A204.1 (cell line): ENCODE data around the gene ARHGAP5.
"Not testable (repeated sequence)": the region's sequence is repeated elsewhere in the genome, so short reads cannot be mapped to it uniquely, and the experiment has no call there.

Source experiments
- FAIRE-seq: peaks from 2 replicates; lab custom pipeline; 2012; peaks lifted over from hg19 to GRCh38; lab: Jason Lieb, UNC

ARHGAP5 gene

GRCh38 chr14:32121536-32121935, 44.4 kb downstream of the ARHGAP5 start:
- no peak for FAIRE-seq

DNA sequence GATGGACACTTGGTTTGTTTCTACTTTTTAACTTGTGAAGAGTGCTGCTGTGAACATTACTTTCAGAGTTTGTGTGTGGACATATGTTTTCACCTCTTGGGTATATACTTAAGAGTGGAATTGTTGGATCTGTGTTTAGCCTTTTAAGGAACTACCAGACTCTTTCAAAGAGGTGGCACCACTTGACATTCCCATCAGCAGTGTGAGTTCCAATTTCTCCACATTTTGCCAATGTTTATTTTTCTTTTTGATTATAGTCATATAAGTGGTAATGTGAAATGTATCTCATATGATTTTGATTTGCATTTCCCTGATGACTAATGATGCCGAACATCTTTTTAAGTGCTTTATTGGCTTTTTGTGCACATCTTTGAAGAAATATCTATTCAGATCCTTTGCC, 44.8 kb downstream of the ARHGAP5 start:
- FAIRE-seq, result no peak

DNA sequence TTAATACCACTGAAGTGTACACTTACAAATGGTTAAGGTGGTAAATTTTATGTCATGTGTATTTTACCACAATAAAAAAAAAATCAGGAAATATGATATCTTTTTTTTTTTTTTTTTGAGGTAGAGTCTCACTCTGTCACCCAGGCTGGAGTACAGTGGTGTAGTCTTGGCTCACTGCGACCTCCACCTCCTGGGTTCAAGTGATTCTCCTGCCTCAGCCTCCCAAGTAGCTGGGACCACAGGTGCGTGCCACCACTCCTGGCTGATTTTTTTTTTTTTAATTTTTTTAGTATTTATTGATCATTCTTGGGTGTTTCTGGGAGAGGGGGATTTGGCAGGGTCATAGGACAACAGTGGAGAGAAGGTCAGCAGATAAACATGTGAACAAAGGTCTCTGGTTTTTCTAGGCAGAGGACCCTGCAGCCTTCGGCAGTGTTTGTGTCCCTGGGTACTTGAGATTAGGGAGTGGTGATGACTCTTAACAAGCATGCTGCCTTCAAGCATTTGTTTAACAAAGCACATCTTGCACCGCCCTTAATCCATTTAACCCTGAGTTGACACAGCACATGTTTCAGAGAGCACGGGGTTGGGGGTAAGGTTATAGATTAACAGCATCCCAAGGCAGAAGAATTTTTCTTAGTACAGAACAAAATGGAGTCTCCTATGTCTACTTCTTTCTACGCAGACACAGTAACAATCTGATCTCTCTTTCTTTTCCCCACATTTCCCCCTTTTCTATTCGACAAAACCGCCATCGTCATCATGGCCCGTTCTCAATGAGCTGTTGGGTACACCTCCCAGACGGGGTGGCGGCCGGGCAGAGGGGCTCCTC, 50.0 kb downstream of the ARHGAP5 start:
- FAIRE-seq, result not testable (repeated sequence)

DNA sequence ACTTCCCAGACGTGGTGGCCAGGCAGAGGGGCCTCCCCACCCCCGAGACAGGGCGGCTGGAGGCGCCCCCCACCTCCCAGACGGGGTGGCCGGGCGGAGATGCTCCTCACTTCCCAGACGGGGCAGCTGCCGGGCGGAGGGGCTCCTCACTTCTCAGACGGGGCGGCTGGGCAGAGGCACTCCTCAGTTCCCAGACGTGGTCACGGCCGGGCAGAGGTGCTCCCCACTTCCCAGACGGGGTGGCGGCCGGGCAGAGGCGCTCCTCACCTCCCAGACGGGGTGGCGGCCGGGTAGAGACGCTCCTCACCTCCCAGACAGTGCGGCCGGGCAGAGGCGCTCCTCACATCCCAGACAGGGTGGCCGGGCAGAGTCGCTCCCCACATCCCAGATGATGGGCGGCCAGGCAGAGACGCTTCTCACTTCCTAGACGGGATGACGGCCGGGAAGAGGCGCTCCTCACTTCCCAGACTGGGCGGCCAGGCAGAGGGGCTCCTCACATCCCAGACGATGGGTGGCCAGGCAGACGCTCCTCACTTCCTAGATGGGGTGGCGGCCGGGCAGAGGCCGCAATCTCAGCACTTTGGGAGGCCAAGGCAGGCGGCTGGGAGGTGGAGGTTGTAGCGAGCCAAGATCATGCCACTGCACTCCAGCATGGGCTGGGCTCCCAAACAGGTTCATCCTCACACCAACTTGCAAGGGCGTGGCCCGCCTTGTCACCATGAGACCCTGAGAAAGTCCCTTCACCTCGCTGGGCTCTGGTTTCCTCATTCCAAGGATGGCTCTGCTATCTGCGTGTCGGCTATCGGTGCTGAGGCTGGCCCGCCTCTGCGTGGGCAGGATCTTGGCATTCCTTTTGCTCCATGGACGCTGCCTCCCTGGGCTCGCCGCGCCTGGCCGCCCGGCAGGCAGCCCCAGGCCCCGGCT, 50.9 kb downstream of the ARHGAP5 start:
- FAIRE-seq, result not testable (repeated sequence)

GRCh38 chr14:32128703-32129102, 51.6 kb downstream of the ARHGAP5 start:
- no peak for FAIRE-seq

GRCh38 chr14:32129124-32129523, 52.0 kb downstream of the ARHGAP5 start:
- FAIRE-seq, result no peak

DNA sequence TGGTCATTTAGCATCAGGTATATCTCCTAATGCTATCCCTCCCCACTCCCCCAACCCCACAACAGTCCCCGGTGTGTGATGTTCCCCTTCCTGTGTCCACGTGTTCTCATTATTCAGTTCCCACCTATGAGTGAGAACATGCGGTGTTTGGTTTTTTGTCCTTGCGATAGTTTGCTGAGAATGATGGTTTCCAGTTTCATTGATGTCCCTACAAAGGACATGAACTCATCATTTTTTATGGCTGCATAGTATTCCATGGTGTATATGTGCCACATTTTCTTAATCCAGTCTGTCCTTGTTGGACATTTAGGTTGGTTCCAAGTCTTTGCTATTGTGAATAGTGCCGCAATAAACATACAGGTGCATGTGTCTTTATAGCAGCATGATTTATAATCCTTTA, 54.6 kb downstream of the ARHGAP5 start:
- FAIRE-seq, result not testable (repeated sequence)

DNA sequence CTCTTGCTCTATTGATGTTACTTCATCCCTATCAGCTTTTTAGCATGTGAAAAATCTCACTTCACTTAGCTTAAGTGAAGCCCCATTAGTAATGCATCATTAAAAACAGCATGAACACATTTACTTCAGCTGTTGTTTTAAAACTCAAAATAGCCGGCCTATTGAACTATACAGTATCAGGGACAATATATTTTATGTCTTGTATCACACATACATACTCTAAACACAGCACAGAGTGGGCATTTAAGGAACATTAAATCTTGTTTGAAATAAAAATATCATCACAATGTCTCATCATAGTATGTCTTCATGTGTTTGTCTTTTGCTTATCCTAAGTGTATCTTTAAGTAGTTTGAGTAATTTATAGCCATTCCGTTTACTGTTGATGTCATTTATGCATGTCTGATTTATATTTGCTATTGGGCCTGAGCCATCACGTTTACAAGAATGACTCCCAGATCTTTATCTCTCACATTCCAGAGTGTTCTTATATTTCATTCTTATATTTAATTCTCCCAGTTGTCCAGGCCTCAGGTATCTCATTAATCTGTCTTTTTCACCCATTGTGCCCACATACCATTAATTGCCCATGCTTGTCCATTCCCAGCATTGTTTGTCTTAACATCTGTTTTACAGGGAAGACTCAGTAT, 57.5 kb downstream of the ARHGAP5 start:
- no peak for FAIRE-seq

DNA sequence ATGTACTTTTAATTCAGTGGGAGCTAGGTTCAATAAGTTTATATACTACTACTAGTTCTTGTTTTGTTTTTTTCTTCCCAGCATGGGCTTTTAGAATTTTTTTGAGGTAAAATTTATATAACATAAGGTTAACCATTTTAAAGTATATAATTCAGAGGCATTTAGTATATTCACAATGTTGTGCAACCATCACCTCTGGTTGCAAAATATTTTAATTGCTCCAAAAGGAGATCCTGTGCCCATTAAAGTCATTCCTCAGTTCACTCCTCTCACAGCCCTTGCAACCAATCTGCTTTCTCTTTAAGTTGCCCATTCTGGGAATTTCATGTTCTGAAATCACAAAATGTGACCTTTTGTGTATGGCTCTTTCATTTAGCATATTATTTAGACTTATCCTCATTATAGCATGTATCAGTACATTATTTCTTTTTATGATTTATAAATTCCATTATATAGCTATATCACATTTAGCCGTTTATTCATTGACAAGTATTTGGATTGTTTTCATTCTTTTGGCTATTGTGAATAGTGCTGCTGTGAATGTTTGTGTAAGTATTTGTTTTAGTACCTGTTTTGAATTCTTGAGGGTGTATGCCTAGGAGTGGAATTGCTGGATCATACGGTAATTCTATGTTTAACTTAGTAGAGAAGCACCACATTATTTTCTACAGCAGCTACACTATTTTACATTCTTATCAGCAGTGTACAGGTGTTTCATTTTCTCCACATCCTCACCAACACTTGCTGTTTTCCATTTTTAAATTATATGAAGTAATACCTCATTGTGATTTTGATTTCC, 59.1 kb downstream of the ARHGAP5 start:
- no peak for FAIRE-seq

DNA sequence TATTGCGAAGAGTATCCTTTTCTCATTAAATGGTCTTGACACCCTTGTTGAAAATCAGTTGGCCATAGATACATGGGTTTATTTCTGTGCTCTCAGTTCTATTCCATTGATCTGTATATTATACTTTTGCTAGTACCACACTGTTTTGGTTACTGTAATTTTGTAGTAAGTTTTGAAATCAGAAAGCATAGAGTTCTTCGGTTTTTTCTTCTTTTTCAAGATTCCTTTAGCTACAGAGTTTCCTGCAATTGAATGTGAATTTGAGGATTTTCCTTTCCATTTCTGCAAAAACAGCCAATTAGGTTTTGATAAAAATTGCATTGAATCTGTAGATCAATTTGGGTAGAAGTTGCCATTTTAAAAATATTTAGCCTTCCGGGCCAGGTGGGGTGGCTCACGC, 60.2 kb downstream of the ARHGAP5 start:
- no peak for FAIRE-seq

GRCh38 chr14:32137892-32138291, 60.8 kb downstream of the ARHGAP5 start:
- no peak for FAIRE-seq

DNA sequence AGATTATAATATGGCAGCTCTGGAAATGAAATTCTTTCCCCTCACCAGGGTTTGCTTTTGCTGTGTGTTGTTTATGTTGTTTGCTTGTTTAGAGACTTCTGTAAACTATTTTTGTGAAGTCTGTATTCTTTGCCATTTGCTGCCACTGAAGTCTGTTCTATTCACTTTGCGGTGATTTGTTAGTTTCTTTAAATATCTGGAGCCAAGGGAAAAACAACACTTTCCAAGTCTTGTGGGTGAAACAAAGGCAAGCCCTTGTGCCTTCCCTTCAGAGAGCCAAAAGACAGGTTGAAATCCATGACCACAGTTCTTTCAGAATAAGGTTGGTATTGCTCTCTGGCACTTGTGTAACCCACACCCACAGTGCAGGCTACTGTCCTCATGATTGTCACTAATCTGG, 65.2 kb downstream of the ARHGAP5 start:
- FAIRE-seq, result no peak

- FAIRE-seq, result no peak
Observed at GRCh38 chr14:32142754-32143437, 65.8 kb downstream of the ARHGAP5 start.

- FAIRE-seq, result no peak
Observed at GRCh38 chr14:32150392-32150791, 73.3 kb downstream of the ARHGAP5 start.

GRCh38 chr14:32166029-32166428, 88.9 kb downstream of the ARHGAP5 start:
- no peak for FAIRE-seq

GRCh38 chr14:32166924-32167323, 89.8 kb downstream of the ARHGAP5 start:
- no peak for FAIRE-seq

DNA sequence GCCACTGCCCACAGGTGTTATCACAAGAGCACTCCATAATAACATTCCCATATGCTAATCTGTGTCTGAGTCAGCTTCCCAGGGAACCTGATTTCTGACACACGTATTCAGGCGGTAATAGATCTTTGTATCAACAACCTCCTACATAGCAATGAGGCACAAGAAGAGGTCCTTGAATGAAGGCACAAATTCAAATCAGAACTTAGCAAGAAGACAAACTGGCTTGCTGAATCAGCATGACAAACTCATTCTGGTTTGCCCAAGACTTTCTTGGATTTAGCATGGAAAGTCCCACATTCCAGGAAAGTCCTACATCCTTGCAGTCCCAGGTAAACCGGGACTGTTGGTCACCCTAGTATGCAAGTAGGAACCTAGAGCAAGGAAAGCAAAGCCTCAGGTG, 90.8 kb downstream of the ARHGAP5 start:
- no peak for FAIRE-seq

DNA sequence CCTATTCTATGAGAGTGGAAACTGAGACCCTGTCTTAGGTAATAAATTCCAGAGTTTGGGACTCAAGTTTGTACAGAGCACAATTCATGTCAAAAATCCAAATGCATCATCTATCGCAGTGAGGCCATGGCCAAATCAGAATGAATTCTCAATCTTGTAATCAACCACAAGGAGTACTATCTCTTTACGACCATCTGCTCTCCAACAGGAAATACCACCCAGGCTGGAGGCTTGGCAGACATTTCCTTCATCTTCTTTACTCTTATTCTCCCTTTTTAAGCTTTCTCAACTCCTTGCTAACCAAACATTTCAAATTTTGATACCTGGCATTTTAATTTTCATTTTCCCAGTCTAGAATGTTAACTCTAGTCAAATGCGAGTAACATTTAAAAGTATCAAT, 92.1 kb downstream of the ARHGAP5 start:
- no peak for FAIRE-seq

DNA sequence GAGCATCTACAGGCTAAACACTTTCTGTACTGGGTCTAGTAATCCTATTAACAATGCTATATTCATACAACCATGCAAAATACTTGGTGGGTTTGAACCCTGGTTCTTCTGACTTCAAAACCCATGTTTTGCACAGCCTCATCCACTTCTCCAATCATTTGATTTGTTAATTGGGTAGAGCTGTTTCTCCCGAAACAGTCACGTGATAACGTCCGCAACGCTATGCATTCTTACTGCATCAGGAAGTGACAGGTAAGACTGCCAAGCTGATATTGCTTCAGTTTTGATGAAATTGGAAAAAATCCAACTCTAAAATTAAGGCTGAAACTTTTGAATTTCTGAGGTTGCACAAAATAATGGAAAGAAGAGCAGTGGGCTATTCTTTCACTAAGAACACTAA, 94.4 kb downstream of the ARHGAP5 start:
- FAIRE-seq, result no peak

DNA sequence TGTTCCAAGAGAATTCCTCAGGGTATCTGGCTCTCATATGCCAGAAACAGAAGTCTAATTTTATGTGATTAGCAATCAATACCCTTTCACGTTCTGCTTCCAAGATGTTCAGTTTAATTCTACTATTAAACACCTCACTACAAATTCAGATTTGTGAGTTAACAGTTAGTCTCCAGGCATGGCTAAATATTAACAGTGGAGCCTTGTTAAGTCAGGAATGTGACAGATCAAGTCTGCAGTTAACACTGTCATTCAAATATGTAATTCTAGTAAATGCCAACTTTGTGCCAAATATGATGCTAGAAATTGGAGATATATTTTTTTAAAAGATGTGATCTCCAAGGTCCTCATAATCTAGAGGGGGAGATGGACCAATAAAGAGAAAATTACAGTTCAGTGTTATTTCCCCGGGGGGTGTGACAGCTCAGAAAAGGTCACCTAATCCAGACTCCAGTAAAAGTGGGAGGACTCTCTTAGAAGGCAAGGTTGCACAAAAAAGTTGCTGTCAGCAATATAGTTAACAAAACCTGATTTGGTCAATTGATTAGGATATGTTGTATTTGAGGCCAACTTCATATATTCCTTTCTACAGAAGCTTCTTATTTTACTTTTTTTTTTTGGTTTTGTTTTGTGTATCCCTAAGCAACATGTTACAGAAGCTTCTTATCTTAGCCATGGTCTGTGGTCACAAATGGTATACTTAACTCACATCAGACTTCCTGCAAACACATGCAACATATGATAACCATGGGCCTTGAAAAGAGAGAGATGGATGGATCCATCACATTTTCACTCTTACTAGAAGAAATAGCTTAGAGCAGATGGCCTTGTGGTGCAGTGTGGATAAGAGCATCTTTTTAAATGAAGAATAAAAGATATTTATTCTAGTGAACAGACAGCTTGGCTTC, 106.3 kb downstream of the ARHGAP5 start:
- FAIRE-seq, result no peak
